SIG-M5 treated with dmso at 0.1 percent for 504 hours (cell line): ENCODE measurements around the gene RPP30.

Source experiments
- DNase-seq: peaks from one replicate; lab custom pipeline; 2025; ENCODE audit not compliant: unreplicated experiment; lab: John Stamatoyannopoulos, UW

RPP30 gene

GRCh38 chr10:90871766-90872647 is at the start of gene RPP30:
TSS of gene RPP30 (plus strand) at chr10:90871974. CDS start at chr10:90871987, 13 bp downstream.
- peak; percentile 74 for DNase-seq

- DNase-seq: no peak
Observed at GRCh38 chr10:90822508-90822907, 49.3 kb upstream of the RPP30 start.

GRCh38 chr10:90832111-90832510 is 39.7 kb upstream of the RPP30 start:
- no peak for DNase-seq

- no peak for DNase-seq
Observed at GRCh38 chr10:90834326-90834725, 37.4 kb upstream of the RPP30 start.

GRCh38 chr10:90837486-90837885 is 34.3 kb upstream of the RPP30 start:
- DNase-seq: no peak

GRCh38 chr10:90842725-90843124 is 29.0 kb upstream of the RPP30 start:
- DNase-seq: no peak

- no peak for DNase-seq
Observed at GRCh38 chr10:90845726-90846125, 26.0 kb upstream of the RPP30 start.

- DNase-seq: no peak
Observed at GRCh38 chr10:90846746-90847145, 25.0 kb upstream of the RPP30 start.

- peak; percentile 34 for DNase-seq
Observed at GRCh38 chr10:90847436-90847835, 24.3 kb upstream of the RPP30 start.

- DNase-seq: no peak
Observed at GRCh38 chr10:90849956-90850749, 21.6 kb upstream of the RPP30 start.

GRCh38 chr10:90855126-90855525 is 16.6 kb upstream of the RPP30 start:
- no peak for DNase-seq

GRCh38 chr10:90856261-90856660 is 15.5 kb upstream of the RPP30 start:
- no peak for DNase-seq

GRCh38 chr10:90856964-90857634 is 14.7 kb upstream of the RPP30 start:
- no peak for DNase-seq

- no peak for DNase-seq
Observed at GRCh38 chr10:90857635-90858460, 13.9 kb upstream of the RPP30 start, which contains the start of gene HTR7. TSS of gene HTR7 (minus strand) at chr10:90858039. CDS start at chr10:90857671, 368 bp downstream.

- peak; percentile 66 for DNase-seq
Observed at GRCh38 chr10:90858461-90858968, 13.3 kb upstream of the RPP30 start.

- DNase-seq: peak; percentile 64
Observed at GRCh38 chr10:90859321-90859751, 12.4 kb upstream of the RPP30 start.

- DNase-seq: no peak
Observed at GRCh38 chr10:90860790-90861189, 11.0 kb upstream of the RPP30 start.

GRCh38 chr10:90862908-90863514 is 8.8 kb upstream of the RPP30 start:
- DNase-seq: peak; percentile 22

GRCh38 chr10:90865401-90865800 is 6.4 kb upstream of the RPP30 start:
- DNase-seq: no peak
